ENCODE data around the gene LRRC10. TPM values are rescaled to one million over a fixed set of nuclear protein-coding genes. Genes with fewer than 3 reads are reported as not detected.

The LRRC10 gene
- total and polyA plus RNA-seq, 10 donors: not detected

- TF ChIP-seq POLR2A (IDR thresholded peaks at IDR 0.05) (no peak), POLR2AphosphoS5 (IDR thresholded peaks at IDR 0.05) (no peak)
- TF ChIP-seq, protein P1, sequence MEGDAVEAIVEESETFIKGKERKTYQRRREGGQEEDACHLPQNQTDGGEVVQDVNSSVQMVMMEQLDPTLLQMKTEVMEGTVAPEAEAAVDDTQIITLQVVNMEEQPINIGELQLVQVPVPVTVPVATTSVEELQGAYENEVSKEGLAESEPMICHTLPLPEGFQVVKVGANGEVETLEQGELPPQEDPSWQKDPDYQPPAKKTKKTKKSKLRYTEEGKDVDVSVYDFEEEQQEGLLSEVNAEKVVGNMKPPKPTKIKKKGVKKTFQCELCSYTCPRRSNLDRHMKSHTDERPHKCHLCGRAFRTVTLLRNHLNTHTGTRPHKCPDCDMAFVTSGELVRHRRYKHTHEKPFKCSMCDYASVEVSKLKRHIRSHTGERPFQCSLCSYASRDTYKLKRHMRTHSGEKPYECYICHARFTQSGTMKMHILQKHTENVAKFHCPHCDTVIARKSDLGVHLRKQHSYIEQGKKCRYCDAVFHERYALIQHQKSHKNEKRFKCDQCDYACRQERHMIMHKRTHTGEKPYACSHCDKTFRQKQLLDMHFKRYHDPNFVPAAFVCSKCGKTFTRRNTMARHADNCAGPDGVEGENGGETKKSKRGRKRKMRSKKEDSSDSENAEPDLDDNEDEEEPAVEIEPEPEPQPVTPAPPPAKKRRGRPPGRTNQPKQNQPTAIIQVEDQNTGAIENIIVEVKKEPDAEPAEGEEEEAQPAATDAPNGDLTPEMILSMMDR (IDR thresholded peaks at IDR 0.05 in 8 of 11, conservative IDR thresholded peaks at IDR 0.05 in 3 of 11): no peak
- DNase-seq: no peak
- H3K4me1 ChIP-seq: no peaks in the 10 kb centered on the region
- no peaks in the 10 kb centered on the region for H3K27me3 ChIP-seq (replicated peaks in 1 of 7)
- no peak overlapping the region for H3K27ac ChIP-seq
- H3K4me3 ChIP-seq: no peak overlapping the region
- no peaks in the 10 kb centered on the region for H3K36me3 ChIP-seq
- 77 to 92% (median 87%) methylated on average over 2 of the region's 2 CpGs for WGBS, 5 donors
- H3K9me3 ChIP-seq: no peaks in the 10 kb centered on the region
- intact Hi-C loops (cut with DNase I; ENCODE audit: low total_unique reads): no loop called here
These were observed 22.4 kb upstream of the LRRC10 start for GRCh38 chr12:69633061-69633460.

DNA sequence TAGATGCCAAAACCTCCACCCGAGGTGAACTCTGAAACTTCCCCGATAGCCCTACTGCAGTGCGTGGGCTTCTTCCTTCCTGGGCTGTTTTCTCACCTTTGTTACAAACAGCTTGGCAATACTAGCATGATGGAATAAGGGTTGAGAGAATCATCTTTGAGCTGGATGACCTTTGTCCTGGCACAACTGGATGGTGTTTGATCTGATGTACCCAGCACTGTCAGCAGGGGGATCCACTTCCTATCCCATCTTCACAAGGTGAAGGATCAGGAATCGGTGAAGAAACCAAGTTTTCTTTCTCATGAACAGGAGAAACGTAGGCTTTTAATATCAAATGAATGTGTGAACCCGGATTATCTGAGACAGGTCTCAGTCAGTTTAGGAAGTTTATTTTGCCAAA lies 19.5 kb upstream of the LRRC10 start:
- no peak for DNase-seq
- no peak overlapping the region for H3K4me3 ChIP-seq
- no peaks in the 10 kb centered on the region for H3K9me3 ChIP-seq
- H3K36me3 ChIP-seq: no peaks in the 10 kb centered on the region
- H3K4me1 ChIP-seq: no peaks in the 10 kb centered on the region
- 84 to 91% (median 90%) methylated on average over 6 of the region's 6 CpGs for WGBS, 5 donors
- no peak overlapping the region for H3K27ac ChIP-seq
- TF ChIP-seq POLR2AphosphoS5 (IDR thresholded peaks at IDR 0.05) (no peak), POLR2A (IDR thresholded peaks at IDR 0.05) (no peak)
- TF ChIP-seq, protein P1 (IDR thresholded peaks at IDR 0.05 in 8 of 11, conservative IDR thresholded peaks at IDR 0.05 in 3 of 11): no peak
- peaks cover 0 to 6% (median 0%) of the 10 kb centered on the region in 7 donors for H3K27me3 ChIP-seq (replicated peaks in 1 of 7)
- intact Hi-C loops (cut with DNase I; ENCODE audit: low total_unique reads): no loop called here

- Histone ChIP-seq H3K27ac (no peak overlapping the region), H3K4me3 (no peak overlapping the region), H3K9me3 (no peaks in the 10 kb centered on the region), H3K27me3 (replicated peaks in 1 of 7) (peaks cover 0 to 6% (median 0%) of the 10 kb centered on the region in 7 donors), H3K4me1 (no peaks in the 10 kb centered on the region), H3K36me3 (no peaks in the 10 kb centered on the region)
- 64 to 93% (median 85%) methylated on average over 8 of the region's 8 CpGs for WGBS, 5 donors
- TF ChIP-seq POLR2A (IDR thresholded peaks at IDR 0.05) (no peak), POLR2AphosphoS5 (IDR thresholded peaks at IDR 0.05) (no peak)
- TF ChIP-seq, protein P1 (IDR thresholded peaks at IDR 0.05 in 8 of 11, conservative IDR thresholded peaks at IDR 0.05 in 3 of 11): no peak
- DNase-seq: no peak
- intact Hi-C loops (cut with DNase I; ENCODE audit: low total_unique reads): no loop called here
These were observed 16.8 kb upstream of the LRRC10 start for GRCh38 chr12:69627501-69627900.

DNA sequence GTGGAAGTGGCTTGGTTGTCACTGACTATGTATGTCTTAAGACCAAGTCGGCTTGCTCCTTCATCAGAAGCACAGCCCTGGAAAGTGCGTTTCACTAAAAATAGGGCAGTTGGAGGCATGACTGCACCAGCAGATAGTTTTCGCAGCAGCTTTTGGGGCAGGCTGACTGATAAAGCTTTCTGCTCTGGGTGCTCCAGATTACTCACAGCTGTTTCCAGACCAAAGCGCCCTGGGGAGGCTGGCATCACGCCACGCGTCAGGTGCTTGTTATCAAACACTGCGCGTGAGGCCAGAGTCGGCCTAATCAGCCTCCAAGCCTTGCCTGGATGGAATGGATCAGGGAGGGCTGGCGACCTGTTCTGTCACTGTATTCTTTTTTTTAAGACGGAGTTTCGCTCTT lies 13.3 kb upstream of the LRRC10 start:
- Histone ChIP-seq H3K27me3 (replicated peaks in 1 of 7) (peaks cover 0 to 6% (median 0%) of the 10 kb centered on the region in 7 donors), H3K9me3 (no peaks in the 10 kb centered on the region), H3K36me3 (no peaks in the 10 kb centered on the region), H3K4me1 (no peaks in the 10 kb centered on the region), H3K4me3 (no peak overlapping the region), H3K27ac (no peak overlapping the region)
- TF ChIP-seq, protein P1 (IDR thresholded peaks at IDR 0.05 in 8 of 11, conservative IDR thresholded peaks at IDR 0.05 in 3 of 11): no peak
- intact Hi-C loops (cut with DNase I; ENCODE audit: low total_unique reads): no loop called here
- no peak for DNase-seq
- WGBS, 5 donors: 91 to 98% (median 94%) methylated on average over 12 to 13 of the region's 13 CpGs

All from spleen (tissue), 11 donors.